ENCODE results near the gene IL1B. TPM values are rescaled to one million over a fixed set of nuclear protein-coding genes. Genes with fewer than 3 reads are reported as not detected.

IL1B gene
- total and polyA plus RNA-seq, 2 of the 8 experiments (the other 6 are each of a cell fraction or from before 2014, with no cell fraction given) = not detected

DNA sequence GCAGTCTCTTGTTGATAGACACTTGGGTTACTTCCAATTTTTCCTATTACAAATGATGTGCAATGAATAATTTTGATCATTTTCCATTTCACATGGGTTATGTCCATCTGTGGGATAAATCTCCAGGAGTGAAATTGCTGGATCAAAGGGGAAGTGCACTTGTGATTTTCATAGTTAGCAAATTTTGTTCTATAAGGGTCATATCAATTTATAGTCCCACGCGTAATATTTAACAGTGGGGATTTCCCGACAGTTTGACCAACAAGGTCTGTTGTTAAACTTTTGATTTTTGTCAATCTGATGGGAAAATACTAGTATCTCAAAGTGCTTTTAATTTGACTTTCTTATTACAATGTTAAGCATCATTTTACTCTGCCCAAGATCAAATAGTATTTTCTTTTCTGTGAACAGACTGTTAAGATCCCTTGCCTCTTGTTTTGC lies 8.3 kb downstream of the IL1B start:
- H3K27ac ChIP-seq (ENCODE audit: low read depth, low read length) = no peak overlapping the region
- no peak overlapping the region for H4K91ac ChIP-seq (replicated peaks; ENCODE audit: insufficient read length, low read length)
- H3K4ac ChIP-seq (replicated peaks; ENCODE audit: insufficient read length, low read depth, low read length) = no peak overlapping the region
- ChIA-PET CTCF (ENCODE audit: partially characterized antibody) (interaction anchor here (1.2 kb wide), 1 partner anchor 57 kb away, joined by 4 read pairs; no protein-coding TSS in a partner anchor), POLR2A (ENCODE audit: partially characterized antibody) (no interaction called here)
- no peak overlapping the region for H2BK15ac ChIP-seq (ENCODE audit: low read length)
- H3K79me1 ChIP-seq (ENCODE audit: low read depth, low read length) = no peaks in the 10 kb centered on the region
- 95% methylated on average over 3 of the region's 3 CpGs; no CpG with 5 or more reads in 1 of the 2 experiments for WGBS, 2 experiments (ENCODE audit: extremely low coverage in 1 of 2, insufficient coverage in 1 of 2, insufficient read length in 1 of 2, insufficient replicate concordance in 2 of 2, low coverage in 1 of 2, low lambda C conversion rate in 2 of 2, missing lambda C conversion rate in 1 of 2)
- no peak overlapping the region for H3K14ac ChIP-seq (ENCODE audit: insufficient read length)
- no peak for TF ChIP-seq CREB1 (IDR thresholded peaks at IDR 0.05)
- TF ChIP-seq SUZ12 (IDR thresholded peaks at IDR 0.05; ENCODE audit: low read length) = no peak
- no peak for TF ChIP-seq GABPA (IDR thresholded peaks at IDR 0.05; ENCODE audit: borderline replicate concordance, insufficient read depth, low read length)
- no peak for TF ChIP-seq CTBP2 (IDR thresholded peaks at IDR 0.05; ENCODE audit: borderline replicate concordance, insufficient read depth, insufficient read length, low read length)
- no peak for TF ChIP-seq EP300 (IDR thresholded peaks at IDR 0.05; ENCODE audit: borderline replicate concordance in 1 of 2, low read depth in 2 of 2, low read length in 2 of 2)
- no peak for TF ChIP-seq BRCA1 (IDR thresholded peaks at IDR 0.05; ENCODE audit: low read depth, low read length)
- no peak for TF ChIP-seq CBX5 (IDR thresholded peaks at IDR 0.05; ENCODE audit: low read depth, low read length)
- no peak for TF ChIP-seq BACH1 (IDR thresholded peaks at IDR 0.05; ENCODE audit: low read length)
- no peak for TF ChIP-seq SP4 (IDR thresholded peaks at IDR 0.05; ENCODE audit: low read length)
- TF ChIP-seq KDM1A (IDR thresholded peaks at IDR 0.05; ENCODE audit: borderline replicate concordance, low read length) = no peak
- no peak for TF ChIP-seq JUND (IDR thresholded peaks at IDR 0.05; ENCODE audit: low read length)
- TF ChIP-seq ASH2L (IDR thresholded peaks at IDR 0.05; ENCODE audit: low read length) = no peak
- TF ChIP-seq HDAC6 (IDR thresholded peaks at IDR 0.05; ENCODE audit: low read depth, low read length) = no peak
- no peak overlapping the region for H4K5ac ChIP-seq (ENCODE audit: insufficient read length, low read depth, low read length)
- no peak overlapping the region for H2AFZ ChIP-seq (ENCODE audit: low read length)
- H2BK12ac ChIP-seq (ENCODE audit: low read depth, low read length) = no peak overlapping the region
- H2BK5ac ChIP-seq (ENCODE audit: low read depth, low read length) = no peak overlapping the region
- H3K36me3 ChIP-seq (ENCODE audit: control insufficient read depth in 2 of 4, insufficient read depth in 4 of 4, low read length in 3 of 4) = no peaks in the 10 kb centered on the region
- H2AK5ac ChIP-seq (ENCODE audit: low read depth, low read length) = no peak overlapping the region
- no peak overlapping the region for H4K8ac ChIP-seq (ENCODE audit: extremely low read depth, insufficient read depth, low read length)
- H3K9ac ChIP-seq (replicated peaks in 1 of 4; ENCODE audit: extremely low read depth in 1 of 4, low read depth in 3 of 4, low read length in 3 of 4) = no peak overlapping the region
- H3K18ac ChIP-seq (ENCODE audit: extremely low read depth, low read length) = no peak overlapping the region
- no peaks in the 10 kb centered on the region for H4K20me1 ChIP-seq (replicated peaks in 1 of 2; ENCODE audit: control insufficient read depth in 1 of 2, insufficient read depth in 2 of 2, low read length in 2 of 2)
- H3K56ac ChIP-seq (replicated peaks; ENCODE audit: insufficient read length, low read depth, low read length) = no peak overlapping the region
- H2BK120ac ChIP-seq (replicated peaks; ENCODE audit: low read depth, low read length) = no peak overlapping the region
- no peak overlapping the region for H3K4me2 ChIP-seq (ENCODE audit: insufficient read depth in 1 of 2, low read depth in 2 of 2, low read length in 2 of 2)
- peaks cover 0 to 2% (median 0%) of the 10 kb centered on the region in 4 experiments; a peak in 1 of 7 replicates for H3K27me3 ChIP-seq (replicated peaks in 1 of 4; ENCODE audit: control insufficient read depth in 3 of 4, extremely low read depth in 1 of 4, insufficient read depth in 3 of 4, low read length in 3 of 4)
- H2BK20ac ChIP-seq (ENCODE audit: low read length) = no peak overlapping the region
- no peaks in the 10 kb centered on the region for H3K79me2 ChIP-seq (ENCODE audit: control insufficient read depth in 1 of 2, insufficient read depth in 2 of 2, low read length in 2 of 2)
- no peak overlapping the region for H3K4me3 ChIP-seq (ENCODE audit: extremely low read depth in 1 of 4, insufficient read depth in 2 of 4, low read depth in 3 of 4, low read length in 4 of 4)
- no peaks in the 10 kb centered on the region for H3K23me2 ChIP-seq (ENCODE audit: low read depth, low read length)
- no peak for DNase-seq (ENCODE audit: low read depth in 1 of 2, low spot score in 2 of 2)
- no peak overlapping the region for H3K23ac ChIP-seq (ENCODE audit: insufficient read length)
- H3K4me1 ChIP-seq (replicated peaks in 1 of 4; ENCODE audit: control insufficient read depth in 3 of 4, insufficient read depth in 4 of 4, low read length in 3 of 4) = no peaks in the 10 kb centered on the region
- no peak for FAIRE-seq
- 0 out of 4 replicates have a peak, but pooled peaks cover 0 to 4% of the 10 kb centered on the region in 2 experiments for H3K9me3 ChIP-seq (ENCODE audit: insufficient read depth in 2 of 2, low read depth in 1 of 2, low read length in 1 of 2)

Measured in H1 (cell line).